Tibial nerve (tissue), 4 donors: ENCODE results near the gene RAP1GAP2. TPM values are rescaled to one million over a fixed set of nuclear protein-coding genes. Genes with fewer than 3 reads are reported as not detected.

ENCODE experiments used
- DNase-seq, 2 donors: peaks; one replicate each; pipeline ENCODE4 v3.0.0-alpha.2; 2019; ENCODE audit warnings: low spot score in 2 of 2
- H3K27ac ChIP-seq, 4 donors: fragments of 200-600 bp; sonication (generic) in 3 of 4; one replicate each; pipeline ENCODE4 v1.5.1; 2017 to 2019; ENCODE audit warnings: mild to moderate bottlenecking in 1 of 4
- H3K27me3 ChIP-seq, 2 donors: fragments of 200-600 bp; sonication (generic) in 1 of 2; one replicate each; pipeline versions ENCODE4 v1.5.1 to v1.6.0; 2017 to 2019
- H3K36me3 ChIP-seq, 3 donors: fragments of 200-600 bp; sonication (generic); one replicate each; pipeline ENCODE4 v1.5.1; 2018 to 2019
- H3K4me1 ChIP-seq, 4 donors: fragments of 200-600 bp; sonication (generic) in 3 of 4; one replicate each; pipeline ENCODE4 v1.5.1; 2017 to 2019
- H3K4me3 ChIP-seq, 4 donors: fragments of 200-600 bp; sonication (generic) in 3 of 4; one replicate each; pipeline ENCODE4 v1.5.1; 2017 to 2019; ENCODE audit warnings: mild to moderate bottlenecking in 1 of 4, moderate library complexity in 1 of 4
- H3K9me3 ChIP-seq, 4 donors: fragments of 200-600 bp; sonication (generic) in 3 of 4; one replicate each; pipeline ENCODE4 v1.5.1; 2017 to 2019
- CTCF ChIP-seq, 5 experiments: fragments of 200-600 bp in 3 of 5; fragments of 450-650 bp in 2 of 5; sonication (generic) in 3 of 5; IDR thresholded peaks; one replicate each; pipeline ENCODE4 v1.5.1; 2016 to 2019; ENCODE audit warnings: antibody characterized with exemption in 5 of 5, mild to moderate bottlenecking in 3 of 5, moderate library complexity in 2 of 5
- EP300 ChIP-seq, 2 donors: sonication (generic); formaldehyde crosslinking; IDR thresholded peaks; one replicate each; pipeline ENCODE4 v1.6.1; 2017; ENCODE audit warnings: antibody characterized with exemption in 2 of 2, mild to moderate bottlenecking in 1 of 2
- POLR2A ChIP-seq, 2 donors: fragments of 450-650 bp; IDR thresholded peaks; one replicate each; pipeline ENCODE4 v1.6.1; 2017; ENCODE audit warnings: antibody characterized with exemption in 2 of 2, mild to moderate bottlenecking in 2 of 2, moderate library complexity in 2 of 2
- WGBS, 2 donors: methylation state at CpG; one replicate each; pipeline ENCODE4 v1.1.5; 2018; 5-methylcytosine and 5-hydroxymethylcytosine counted together
- total RNA-seq, 4 donors: library from RNA; depleted of rRNA; stranded (reverse); fragments of >200 nt; gene quantifications; one replicate each; pipeline ENCODE4 v1.1.0, GENCODE V29; 2016

RAP1GAP2 gene
- total RNA-seq, 4 donors from 2014 or later = 5.4 to 18.2 (median 11.9) TPM

DNA sequence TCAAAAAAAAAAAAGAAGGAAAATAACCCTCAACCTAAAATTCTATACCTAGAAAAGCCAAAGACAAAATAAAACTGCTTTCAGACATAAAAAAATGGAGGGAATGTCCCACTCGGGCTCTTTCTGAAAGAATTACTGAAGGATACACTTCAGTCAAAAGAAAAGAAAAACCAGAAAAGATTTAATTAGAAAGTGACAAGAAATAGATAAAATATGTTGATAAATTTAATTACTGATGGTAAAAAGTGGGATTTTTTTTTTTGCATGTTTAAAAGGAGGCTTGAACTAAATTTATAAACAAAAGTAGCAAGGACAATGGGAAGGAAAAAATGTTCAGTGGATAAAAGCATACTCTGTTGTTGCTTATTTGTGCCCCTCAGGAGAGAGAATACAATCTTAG is 178.1 kb downstream of the RAP1GAP2 start:
- WGBS, 2 donors = 93 to 94% methylated on average over 1 of the region's 1 CpG
- H3K9me3 ChIP-seq = peaks cover 0 to 10% (median 0%) of the 10 kb centered on the region in 4 donors
- no peaks in the 10 kb centered on the region for H3K4me1 ChIP-seq
- no peaks in the 10 kb centered on the region for H3K36me3 ChIP-seq
- H3K27ac ChIP-seq = no peak overlapping the region
- H3K4me3 ChIP-seq = no peak overlapping the region
- TF ChIP-seq EP300 (IDR thresholded peaks at IDR 0.05) (no peak), POLR2A (IDR thresholded peaks at IDR 0.05) (no peak), CTCF (IDR thresholded peaks at IDR 0.05) (no peak)
- H3K27me3 ChIP-seq = no peaks in the 10 kb centered on the region
- no peak for DNase-seq

DNA sequence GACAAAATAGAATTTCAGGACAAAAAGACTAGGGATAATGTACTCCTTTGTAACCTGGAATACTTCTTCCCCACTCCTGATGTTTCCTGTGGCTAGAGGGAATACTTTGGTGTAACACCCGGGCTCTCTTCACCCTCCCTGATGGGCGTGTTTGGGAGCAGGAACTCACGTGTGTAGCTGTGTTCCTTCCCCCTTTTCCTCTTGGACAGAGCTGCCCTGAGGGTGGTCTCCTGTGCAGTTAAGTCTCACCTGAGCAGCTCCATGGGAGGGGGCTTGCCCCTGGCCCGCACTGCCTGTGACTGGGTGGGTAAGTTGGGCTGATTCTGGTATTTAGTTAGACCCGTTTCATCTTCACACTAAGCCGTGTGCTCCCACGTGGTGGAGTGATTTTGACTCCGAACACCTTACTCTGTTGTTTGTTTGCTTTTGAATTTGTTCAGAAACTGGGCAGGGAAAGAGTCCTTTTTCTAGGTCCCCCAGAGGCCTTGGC is 179.3 kb downstream of the RAP1GAP2 start:
- Histone ChIP-seq H3K36me3 (peaks cover 0 to 4% (median 0%) of the 10 kb centered on the region in 3 donors), H3K27ac (no peak overlapping the region), H3K4me3 (peak overlapping the region in 1 of 4 donors; percentile 22), H3K9me3 (peaks cover 0 to 10% (median 0%) of the 10 kb centered on the region in 4 donors), H3K27me3 (no peaks in the 10 kb centered on the region), H3K4me1 (no peaks in the 10 kb centered on the region)
- WGBS, 2 donors = 63 to 78% methylated on average over 8 of the region's 8 CpGs
- DNase-seq = no peak
- no peak for TF ChIP-seq EP300 (IDR thresholded peaks at IDR 0.05)
- TF ChIP-seq CTCF (IDR thresholded peaks at IDR 0.05) = no peak
- no peak for TF ChIP-seq POLR2A (IDR thresholded peaks at IDR 0.05)

DNA sequence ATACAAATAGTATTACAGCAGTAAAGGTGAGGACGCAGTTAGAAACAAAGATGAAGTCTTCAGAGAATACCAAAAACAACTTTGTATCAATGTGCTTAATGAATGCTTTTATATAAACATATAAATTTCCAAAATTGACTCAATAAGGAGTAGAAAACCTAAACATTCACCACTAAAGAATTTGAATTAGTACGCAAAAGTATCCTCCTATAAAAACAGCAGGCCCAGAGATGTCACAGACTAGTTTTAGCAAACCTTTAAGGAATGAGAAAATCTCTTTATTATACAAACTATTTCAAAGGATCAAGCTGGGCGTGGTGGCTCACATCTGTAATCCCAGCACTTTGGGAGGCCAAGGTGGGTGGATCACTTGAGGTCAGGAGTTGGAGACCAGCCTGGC is 180.9 kb downstream of the RAP1GAP2 start:
- no peak overlapping the region for H3K27ac ChIP-seq
- 91 to 94% methylated on average over 3 of the region's 3 CpGs for WGBS, 2 donors
- DNase-seq = no peak
- H3K4me1 ChIP-seq = no peaks in the 10 kb centered on the region
- TF ChIP-seq EP300 (IDR thresholded peaks at IDR 0.05) (no peak), POLR2A (IDR thresholded peaks at IDR 0.05) (no peak), CTCF (IDR thresholded peaks at IDR 0.05) (no peak)
- no peaks in the 10 kb centered on the region for H3K27me3 ChIP-seq
- H3K36me3 ChIP-seq = peaks cover 0 to 18% (median 0%) of the 10 kb centered on the region in 3 donors
- H3K9me3 ChIP-seq = peaks cover 0 to 10% (median 0%) of the 10 kb centered on the region in 4 donors
- no peak overlapping the region for H3K4me3 ChIP-seq

DNA sequence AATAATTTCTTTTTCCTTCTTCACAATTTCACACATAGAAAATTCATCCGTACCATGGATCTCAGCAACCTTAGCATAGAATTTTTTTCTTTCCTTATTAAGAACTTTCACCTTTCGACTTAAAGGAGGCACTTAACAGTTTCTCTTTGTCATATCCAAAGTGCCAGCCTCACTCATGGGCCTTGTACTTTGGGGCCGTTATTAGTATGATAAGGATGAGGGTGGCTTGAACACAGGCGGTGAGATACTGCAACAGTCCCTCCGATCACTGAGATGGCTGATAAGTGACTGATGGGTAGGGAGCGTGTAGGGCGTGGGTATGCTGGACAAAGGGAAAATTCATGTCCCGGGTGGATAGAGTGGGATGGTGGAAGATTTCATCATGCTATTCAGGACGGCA is 181.9 kb downstream of the RAP1GAP2 start:
- no peak overlapping the region for H3K4me3 ChIP-seq
- no peak for TF ChIP-seq POLR2A (IDR thresholded peaks at IDR 0.05)
- no peak for TF ChIP-seq EP300 (IDR thresholded peaks at IDR 0.05)
- TF ChIP-seq CTCF (IDR thresholded peaks at IDR 0.05) = no peak
- WGBS, 2 donors = 82 to 85% methylated on average over 9 of the region's 9 CpGs
- H3K9me3 ChIP-seq = peaks cover 0 to 10% (median 0%) of the 10 kb centered on the region in 4 donors
- no peak for DNase-seq
- H3K27me3 ChIP-seq = no peaks in the 10 kb centered on the region
- H3K27ac ChIP-seq = no peak overlapping the region
- peaks cover 0 to 18% (median 0%) of the 10 kb centered on the region in 3 donors for H3K36me3 ChIP-seq
- peaks cover 0 to 6% (median 0%) of the 10 kb centered on the region in 4 donors for H3K4me1 ChIP-seq

DNA sequence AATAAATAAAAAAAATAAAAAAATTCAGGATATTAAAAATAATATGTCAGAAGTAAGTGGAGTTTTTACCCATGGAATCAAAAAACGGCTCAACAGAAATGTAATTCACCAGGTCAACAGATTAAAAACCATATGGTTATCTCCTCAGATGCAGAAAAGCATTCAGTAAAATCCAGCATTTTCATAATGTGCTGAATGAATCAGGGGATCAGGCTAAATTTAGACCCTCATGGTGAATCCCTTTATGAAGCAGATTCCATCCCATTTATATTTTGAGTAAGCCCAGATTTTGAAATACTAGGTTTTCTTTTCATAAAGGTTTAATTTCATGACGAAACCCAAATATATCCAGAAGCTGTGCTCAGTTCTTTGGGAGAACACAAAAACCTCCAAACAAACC is 182.8 kb downstream of the RAP1GAP2 start:
- Histone ChIP-seq H3K4me3 (no peak overlapping the region), H3K36me3 (peaks cover 0 to 18% (median 0%) of the 10 kb centered on the region in 3 donors), H3K4me1 (peaks cover 0 to 6% (median 0%) of the 10 kb centered on the region in 4 donors), H3K9me3 (peaks cover 0 to 10% (median 0%) of the 10 kb centered on the region in 4 donors), H3K27me3 (no peaks in the 10 kb centered on the region), H3K27ac (no peak overlapping the region)
- TF ChIP-seq POLR2A (IDR thresholded peaks at IDR 0.05) (no peak), EP300 (IDR thresholded peaks at IDR 0.05) (no peak), CTCF (IDR thresholded peaks at IDR 0.05) (no peak)
- 82 to 100% methylated on average over 2 of the region's 2 CpGs for WGBS, 2 donors
- DNase-seq = no peak
